ENCODE results near the gene PIK3CA.
"Not testable (repeated sequence)": the region's sequence is repeated elsewhere in the genome, so short reads cannot be mapped to it uniquely, and the experiment has no call there.

The PIK3CA gene

DNA sequence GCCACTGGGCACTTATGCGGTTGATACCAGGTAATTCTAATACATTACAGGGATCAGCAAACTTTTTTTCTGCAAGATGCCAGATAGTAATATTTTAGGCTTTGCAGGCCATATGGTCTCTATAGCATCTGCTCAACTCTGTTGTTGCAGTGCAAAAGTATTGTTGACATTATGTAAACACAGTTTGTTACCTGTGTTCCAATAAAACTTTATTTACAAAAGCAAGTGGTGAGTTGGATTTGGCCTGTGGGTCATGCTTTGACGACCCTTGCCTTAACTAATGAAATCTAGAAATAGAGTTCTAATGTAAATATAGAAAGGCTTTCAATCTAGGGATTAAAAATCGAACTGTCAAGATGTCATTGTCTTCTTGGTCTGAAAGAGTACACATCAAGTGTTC is 44.4 kb downstream of the PIK3CA start:
- DNase-seq = no peak
- intact Hi-C loops (cut with DNase I) = no loop called here

GRCh38 chr3:179194931-179195330 is 46.8 kb downstream of the PIK3CA start:
- no peak for DNase-seq
- intact Hi-C loops (cut with DNase I) = no loop called here

- intact Hi-C loops (cut with DNase I) = no loop called here
- no peak for DNase-seq
Measured at GRCh38 chr3:179196098-179196497, 47.9 kb downstream of the PIK3CA start.

DNA sequence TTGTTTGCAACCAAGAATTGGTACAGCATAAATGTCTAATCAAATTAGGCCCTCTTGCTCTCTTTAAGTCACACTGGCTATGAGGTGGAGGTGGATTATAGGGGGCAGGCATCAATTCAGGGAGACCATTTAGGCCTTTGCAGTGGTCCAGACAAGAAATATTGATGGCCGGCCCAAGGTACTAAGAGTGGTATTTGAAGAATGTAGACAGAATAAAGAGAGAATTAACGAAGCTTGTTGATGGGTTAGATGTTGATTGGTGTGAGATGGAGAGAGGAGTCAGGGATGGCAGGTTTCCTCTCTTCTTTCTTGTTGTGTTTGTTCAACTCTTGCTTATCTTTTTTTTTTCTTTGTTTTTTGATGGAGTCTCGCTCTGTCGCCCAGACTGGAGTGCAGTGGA is 48.5 kb downstream of the PIK3CA start:
- DNase-seq = no peak
- intact Hi-C loops (cut with DNase I) = no loop called here

- no peak for DNase-seq
Measured at GRCh38 chr3:179200790-179201189, 52.6 kb downstream of the PIK3CA start.

GRCh38 chr3:179215550-179215949 is 67.4 kb downstream of the PIK3CA start:
- intact Hi-C loops (cut with DNase I); DNase-seq: not testable (repeated sequence)

More at GRCh38 chr3:179200790-179201189, 52.6 kb downstream of the PIK3CA start:
- intact Hi-C loops (cut with DNase I) = no loop called here

GRCh38 chr3:179218213-179218612 is 70.1 kb downstream of the PIK3CA start:
- intact Hi-C loops (cut with DNase I); DNase-seq: not testable (repeated sequence)

DNA sequence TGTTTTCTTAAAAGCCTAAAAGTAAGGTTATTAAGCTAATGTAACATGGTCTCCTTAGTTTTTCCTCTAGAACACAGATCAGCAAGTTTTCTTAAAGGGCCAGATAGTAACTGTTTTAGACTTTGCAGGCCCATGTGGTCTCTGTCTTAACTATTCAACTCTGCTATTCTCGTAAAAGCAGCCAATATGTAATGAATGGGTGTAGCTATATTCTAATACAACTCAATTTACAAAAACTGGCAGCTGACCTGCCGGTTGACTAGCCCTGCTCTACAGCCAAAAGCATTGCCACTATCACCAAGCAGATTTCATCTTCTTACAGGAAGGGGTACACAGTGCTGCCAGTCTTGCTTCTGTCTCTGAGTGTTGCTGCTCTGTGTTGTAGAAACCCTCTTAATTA is 75.4 kb downstream of the PIK3CA start:
- intact Hi-C loops (cut with DNase I) = no loop called here
- no peak for DNase-seq

- intact Hi-C loops (cut with DNase I) = no loop called here
- no peak for DNase-seq
Measured at GRCh38 chr3:179224584-179224983, 76.4 kb downstream of the PIK3CA start.

GRCh38 chr3:179227349-179227748 is 79.2 kb downstream of the PIK3CA start:
- no peak for DNase-seq
- intact Hi-C loops (cut with DNase I) = no loop called here

DNA sequence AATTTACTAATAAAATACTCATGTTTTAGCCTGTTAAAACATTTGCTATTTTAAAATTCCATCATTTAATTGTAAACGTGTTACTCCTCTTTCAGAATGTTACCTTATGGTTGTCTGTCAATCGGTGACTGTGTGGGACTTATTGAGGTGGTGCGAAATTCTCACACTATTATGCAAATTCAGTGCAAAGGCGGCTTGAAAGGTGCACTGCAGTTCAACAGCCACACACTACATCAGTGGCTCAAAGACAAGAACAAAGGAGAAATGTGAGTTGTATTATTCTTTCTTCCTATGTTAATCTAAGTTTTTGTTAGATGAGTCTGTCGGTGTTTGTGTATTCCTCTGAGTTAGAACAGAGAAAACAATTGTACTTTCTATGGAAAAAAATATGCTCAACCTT is 81.0 kb downstream of the PIK3CA start:
- no peak for DNase-seq
- intact Hi-C loops (cut with DNase I) = no loop called here

DNA sequence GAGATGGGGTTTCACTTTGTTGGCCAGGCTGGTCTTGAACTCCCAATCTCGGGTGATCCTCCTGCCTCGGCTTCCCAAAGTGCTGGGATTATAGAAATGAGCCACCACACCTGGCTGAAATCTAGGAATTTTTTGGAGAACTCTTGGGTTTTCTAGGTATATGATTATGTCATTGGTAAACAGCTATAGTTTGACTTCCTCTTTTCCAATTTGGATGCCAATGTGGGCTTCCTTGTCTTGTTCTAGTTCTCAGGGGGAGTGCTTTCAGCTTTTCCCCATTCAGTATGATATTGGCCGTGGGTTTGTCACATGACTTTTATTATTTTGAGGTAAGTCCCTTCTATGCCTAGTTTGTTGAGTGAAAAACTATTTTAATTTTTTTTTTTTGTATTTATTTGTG is 84.9 kb downstream of the PIK3CA start:
- no peak for DNase-seq
- intact Hi-C loops (cut with DNase I) = no loop called here

DNA sequence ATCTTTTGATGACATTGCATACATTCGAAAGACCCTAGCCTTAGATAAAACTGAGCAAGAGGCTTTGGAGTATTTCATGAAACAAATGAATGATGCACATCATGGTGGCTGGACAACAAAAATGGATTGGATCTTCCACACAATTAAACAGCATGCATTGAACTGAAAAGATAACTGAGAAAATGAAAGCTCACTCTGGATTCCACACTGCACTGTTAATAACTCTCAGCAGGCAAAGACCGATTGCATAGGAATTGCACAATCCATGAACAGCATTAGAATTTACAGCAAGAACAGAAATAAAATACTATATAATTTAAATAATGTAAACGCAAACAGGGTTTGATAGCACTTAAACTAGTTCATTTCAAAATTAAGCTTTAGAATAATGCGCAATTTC is 86.0 kb downstream of the PIK3CA start:
- no peak for DNase-seq

GRCh38 chr3:179236669-179237301 is 88.6 kb downstream of the PIK3CA start:
- no peak for DNase-seq
- intact Hi-C loops (cut with DNase I) = no loop called here

More for the DNA sequence above, 86.0 kb downstream of the PIK3CA start:
- intact Hi-C loops (cut with DNase I) = no loop called here

DNA sequence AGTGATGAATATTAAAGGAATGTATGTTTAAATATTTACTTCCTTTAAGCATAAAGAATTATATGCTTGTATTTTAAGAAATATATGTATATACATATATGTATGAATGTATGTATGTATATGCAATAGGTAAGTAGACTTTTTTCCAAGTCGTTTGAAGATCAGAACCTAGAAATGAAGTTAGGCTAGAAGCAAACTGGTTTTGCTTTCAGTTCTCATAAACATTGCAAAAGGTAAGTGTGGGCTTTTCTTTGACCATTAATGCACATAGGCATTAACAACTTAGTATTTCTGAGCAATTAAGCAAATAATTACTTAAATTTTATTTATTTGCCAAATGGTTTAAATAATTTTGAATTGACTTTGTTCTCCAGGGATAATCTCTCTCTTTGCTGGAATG is 92.1 kb downstream of the PIK3CA start:
- DNase-seq; intact Hi-C loops (cut with DNase I): not testable (repeated sequence)

- intact Hi-C loops (cut with DNase I); DNase-seq: not testable (repeated sequence)
Measured at GRCh38 chr3:179242859-179243258, 94.7 kb downstream of the PIK3CA start.

DNA sequence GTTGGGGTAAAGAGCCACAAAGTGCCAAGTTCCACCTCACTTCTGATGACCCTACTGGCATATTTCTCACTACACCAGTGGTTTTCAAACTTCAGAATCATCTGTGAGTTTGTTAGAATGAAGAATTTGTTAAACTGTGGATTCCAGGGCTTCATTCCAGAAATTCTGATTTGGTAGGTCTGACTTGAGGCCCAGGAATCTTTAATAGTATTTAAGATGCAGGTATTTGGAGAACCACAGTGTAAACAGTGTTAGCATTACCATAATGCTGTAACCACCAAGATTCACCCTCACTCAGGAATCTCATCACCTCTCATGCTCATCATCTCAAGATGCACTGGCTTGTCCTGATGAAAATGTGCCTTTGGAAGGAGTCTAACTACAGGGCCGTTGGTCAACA is 96.7 kb downstream of the PIK3CA start:
- intact Hi-C loops (cut with DNase I) = no loop called here
- DNase-seq = no peak

DNA sequence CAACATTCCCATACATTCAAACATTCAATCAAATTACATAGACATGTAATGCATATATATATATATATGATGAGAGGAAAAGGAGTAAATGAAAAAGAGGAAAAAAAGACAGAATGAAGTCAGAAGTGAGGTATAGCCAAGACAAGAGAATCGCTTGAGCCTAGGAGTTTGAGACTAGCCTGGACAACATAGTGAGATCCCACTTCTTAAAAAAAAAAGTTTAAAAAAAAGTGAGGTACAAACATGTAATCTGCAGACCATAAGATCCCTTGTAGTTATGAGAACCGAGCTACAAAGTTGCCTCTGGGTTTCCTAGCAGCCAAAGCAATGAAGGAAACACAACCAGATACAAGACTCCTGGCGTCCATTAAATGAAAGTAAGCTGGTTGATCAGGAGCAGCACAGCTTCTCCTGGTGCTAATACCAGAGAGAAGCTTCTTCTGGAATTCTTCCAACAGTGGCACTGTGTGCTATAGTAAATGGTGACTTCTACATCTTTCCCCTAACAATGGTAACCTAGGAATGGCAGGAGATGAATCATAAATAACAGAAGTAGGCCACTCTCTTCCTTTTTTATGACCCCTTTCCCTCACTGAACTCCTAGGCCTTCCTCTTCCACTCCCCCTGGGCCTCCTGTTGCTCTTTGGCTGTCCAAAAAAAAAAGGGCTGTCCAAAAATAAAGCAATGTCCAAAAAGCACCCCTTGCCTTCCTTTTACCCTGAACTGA is 99.3 kb downstream of the PIK3CA start:
- intact Hi-C loops (cut with DNase I) = no loop called here
- no peak for DNase-seq

DNA sequence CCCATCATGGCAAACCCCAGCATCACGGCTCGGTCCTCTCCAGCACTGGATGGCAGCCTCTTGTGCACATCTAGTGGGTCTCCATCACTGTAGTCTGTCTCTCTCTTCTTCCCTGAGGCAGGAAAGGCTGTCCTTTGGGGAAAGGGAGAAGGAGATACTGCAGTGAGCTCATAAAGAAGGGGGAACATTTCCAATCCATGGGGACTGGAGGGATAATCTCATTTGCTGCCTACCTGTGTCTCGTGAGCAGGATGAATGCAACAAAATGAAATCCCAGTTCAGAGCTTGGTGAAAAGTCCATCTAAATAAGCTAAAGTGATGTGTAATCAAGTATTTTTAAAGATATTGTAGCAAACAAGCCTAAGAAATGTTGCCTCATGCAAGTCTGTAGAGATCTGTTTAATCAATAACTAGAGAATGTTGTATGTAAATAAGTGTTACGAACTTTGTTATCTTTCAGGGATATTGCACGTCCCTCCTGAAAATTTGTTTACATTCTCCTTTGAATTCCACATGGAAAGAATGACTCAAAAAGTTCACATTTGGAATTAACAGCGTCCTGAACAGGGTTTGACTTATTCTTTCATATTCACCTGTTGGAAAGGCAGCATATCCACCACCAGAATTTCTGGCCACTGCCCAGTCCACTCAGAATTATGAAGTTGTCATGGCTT is 102.8 kb downstream of the PIK3CA start, which contains the start of gene KCNMB3:
Gene KCNMB3 (minus strand): TSS at position 312 of the 674 bp plus-strand sequence. CDS start 124 bp downstream, at position 188.
- intact Hi-C loops (cut with DNase I) = no loop called here
- no peak for DNase-seq

- no peak for DNase-seq
- intact Hi-C loops (cut with DNase I) = no loop called here
Measured at GRCh38 chr3:179256813-179257212, 108.7 kb downstream of the PIK3CA start.

DNA sequence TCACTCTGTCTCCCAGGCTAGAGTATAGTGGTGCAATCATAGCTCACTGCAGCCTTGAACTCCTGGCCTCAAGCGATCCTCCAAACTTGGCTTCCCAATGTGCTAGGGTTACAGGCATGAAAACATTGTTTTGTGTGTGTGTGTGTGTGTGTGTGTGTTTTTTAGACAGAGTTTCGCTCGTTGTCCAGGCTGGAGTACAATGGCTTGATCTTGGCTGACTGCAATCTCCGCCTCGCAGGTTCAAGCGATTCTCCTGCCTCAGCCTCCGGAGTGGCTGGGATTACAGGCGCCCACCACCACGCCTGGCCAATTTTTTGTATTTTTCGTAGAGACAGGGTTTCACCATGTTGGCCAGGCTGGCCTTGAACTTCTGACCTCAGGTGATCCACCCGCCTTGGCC is 109.6 kb downstream of the PIK3CA start:
- DNase-seq; intact Hi-C loops (cut with DNase I): not testable (repeated sequence)

- no peak for DNase-seq
- intact Hi-C loops (cut with DNase I) = no loop called here
Measured at GRCh38 chr3:179258820-179259219, 110.7 kb downstream of the PIK3CA start.
